Heart left ventricle (tissue), 13 donors: ENCODE data around the gene PAQR5.

Experiments used
- POLR2A ChIP-seq, 2 donors: fragments of 450-650 bp; IDR thresholded peaks; one replicate each; pipeline ENCODE4 v1.6.1; 2017; ENCODE audit warnings: antibody characterized with exemption in 2 of 2, mild to moderate bottlenecking in 2 of 2, moderate library complexity in 2 of 2
- TF ChIP-seq, protein P1 (sequence below), 12 donors: fragments of 200-600 bp; sonication (generic) in 4 of 12; IDR thresholded peaks; one replicate each; pipeline versions ENCODE4 v1.5.0 to v1.8.0; 2018 to 2022; ENCODE audit warnings: antibody characterized with exemption in 12 of 12, mild to moderate bottlenecking in 5 of 12
- donor health status: ischemic (EF 13 %, LVEDD 7.1; RV severe dilation, severe dysfunction).
- donor health status: DM: no; HTN: yes; CAD: no.
- donor health status: DM: no; HTN: no; CAD: no.
- donor health status: ischemic (EF 25% LVEDD 6.9; RV normal size, moderate dysfunction).
- donor health status: ischemic (EF 25% LVEDD 5.7; RV mildly dilated, moderate dysfunction).
- donor health status: ischemic (EF 35%, LVEDD 5.7; RV mildly dilated, moderate dysfunction).
- donor health status: nonischemic (EF 11% LVEDD 7.7; RV severe dilation, severe dysfunction).
- donor health status: DM: yes; HTN: yes; CAD: no.
- donor health status: PGD.
- donor health status: ischemic (EF 29% LVEDD 5.4; RV normal size, mild dysfunction).
- donor health status: nonischemic (EF 23%, LVEDD 6.1; RV moderate dilation, normal function).

DNA sequence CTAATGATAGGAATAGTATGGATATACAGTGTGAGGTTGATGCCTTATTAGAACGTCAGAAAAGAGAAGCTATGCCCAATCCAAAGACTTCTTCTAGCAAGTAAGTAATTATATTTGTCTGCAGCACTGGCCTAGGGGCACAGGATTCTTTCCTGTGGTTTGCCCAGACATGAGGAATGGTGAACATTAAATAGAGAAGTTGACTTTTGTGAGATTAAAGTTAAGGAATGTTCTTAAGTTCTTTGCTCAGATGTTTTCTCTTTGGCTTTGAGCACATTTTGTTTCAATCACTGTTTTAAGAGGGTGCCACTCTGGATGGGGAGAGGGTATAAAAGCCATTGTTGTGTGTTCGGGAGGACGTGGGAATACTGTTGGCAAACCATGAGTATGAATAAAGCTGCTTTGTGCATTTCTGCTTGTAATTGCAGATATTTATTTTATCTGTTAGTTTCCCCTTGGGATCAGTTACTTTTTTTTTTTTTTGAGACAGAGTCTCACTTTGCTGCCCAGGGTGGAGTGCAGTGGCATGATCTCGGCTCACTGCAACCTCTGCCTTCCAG is 123.7 kb downstream of the PAQR5 start:
- TF ChIP-seq, protein P1, sequence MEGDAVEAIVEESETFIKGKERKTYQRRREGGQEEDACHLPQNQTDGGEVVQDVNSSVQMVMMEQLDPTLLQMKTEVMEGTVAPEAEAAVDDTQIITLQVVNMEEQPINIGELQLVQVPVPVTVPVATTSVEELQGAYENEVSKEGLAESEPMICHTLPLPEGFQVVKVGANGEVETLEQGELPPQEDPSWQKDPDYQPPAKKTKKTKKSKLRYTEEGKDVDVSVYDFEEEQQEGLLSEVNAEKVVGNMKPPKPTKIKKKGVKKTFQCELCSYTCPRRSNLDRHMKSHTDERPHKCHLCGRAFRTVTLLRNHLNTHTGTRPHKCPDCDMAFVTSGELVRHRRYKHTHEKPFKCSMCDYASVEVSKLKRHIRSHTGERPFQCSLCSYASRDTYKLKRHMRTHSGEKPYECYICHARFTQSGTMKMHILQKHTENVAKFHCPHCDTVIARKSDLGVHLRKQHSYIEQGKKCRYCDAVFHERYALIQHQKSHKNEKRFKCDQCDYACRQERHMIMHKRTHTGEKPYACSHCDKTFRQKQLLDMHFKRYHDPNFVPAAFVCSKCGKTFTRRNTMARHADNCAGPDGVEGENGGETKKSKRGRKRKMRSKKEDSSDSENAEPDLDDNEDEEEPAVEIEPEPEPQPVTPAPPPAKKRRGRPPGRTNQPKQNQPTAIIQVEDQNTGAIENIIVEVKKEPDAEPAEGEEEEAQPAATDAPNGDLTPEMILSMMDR (IDR thresholded peaks at IDR 0.05) = no peak
- TF ChIP-seq POLR2A (IDR thresholded peaks at IDR 0.05) = no peak
